ENCODE data around the gene TRIP13. TPM values are rescaled to one million over a fixed set of nuclear protein-coding genes. Genes with fewer than 3 reads are reported as not detected.
"Not testable (repeated sequence)": the region's sequence is repeated elsewhere in the genome, so short reads cannot be mapped to it uniquely, and the experiment has no call there.

Gene TRIP13
- total and polyA plus RNA-seq, 3 donors from 2014 or later: 34.3 to 71.6 (median 49.1) TPM

DNA sequence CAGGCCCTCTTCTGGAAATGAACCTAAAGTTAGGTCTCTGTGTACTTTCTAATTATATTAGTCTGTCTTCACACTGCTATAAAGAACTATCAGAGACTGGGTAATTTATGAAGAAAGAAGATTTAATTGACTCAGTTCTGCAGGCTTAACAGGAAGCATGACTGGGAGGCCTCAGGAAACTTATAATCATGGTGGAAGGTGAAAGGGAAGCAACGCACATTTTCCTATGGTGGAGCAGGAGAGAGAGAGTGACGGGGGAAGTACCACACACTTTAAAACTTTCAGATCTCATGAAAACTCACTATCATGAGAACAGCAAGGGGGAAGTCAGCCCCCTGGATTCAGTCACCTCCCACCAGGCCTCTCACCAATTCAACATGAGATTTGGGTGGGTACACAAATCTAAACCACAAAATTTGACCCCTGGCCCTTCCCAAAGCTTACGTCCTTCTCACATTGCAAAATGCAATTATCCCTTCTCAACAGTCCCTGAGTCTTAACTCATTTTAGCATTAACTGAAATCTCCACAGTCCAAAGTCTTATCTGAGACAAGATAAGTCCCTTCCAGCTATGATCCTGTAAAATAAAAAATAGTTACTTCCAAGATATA, 40.7 kb downstream of the TRIP13 start:
- no peaks in the 10 kb centered on the region for H3K36me3 ChIP-seq (ENCODE audit: low read depth, missing control alignments)
- intact Hi-C loops (cut with DNase I; ENCODE audit: low total_unique reads): no loop called here
- peak; percentile 6 for DNase-seq
- H3K9me3 ChIP-seq: no peaks in the 10 kb centered on the region
- no peak overlapping the region for H3K4me3 ChIP-seq
- TF ChIP-seq, protein P1, sequence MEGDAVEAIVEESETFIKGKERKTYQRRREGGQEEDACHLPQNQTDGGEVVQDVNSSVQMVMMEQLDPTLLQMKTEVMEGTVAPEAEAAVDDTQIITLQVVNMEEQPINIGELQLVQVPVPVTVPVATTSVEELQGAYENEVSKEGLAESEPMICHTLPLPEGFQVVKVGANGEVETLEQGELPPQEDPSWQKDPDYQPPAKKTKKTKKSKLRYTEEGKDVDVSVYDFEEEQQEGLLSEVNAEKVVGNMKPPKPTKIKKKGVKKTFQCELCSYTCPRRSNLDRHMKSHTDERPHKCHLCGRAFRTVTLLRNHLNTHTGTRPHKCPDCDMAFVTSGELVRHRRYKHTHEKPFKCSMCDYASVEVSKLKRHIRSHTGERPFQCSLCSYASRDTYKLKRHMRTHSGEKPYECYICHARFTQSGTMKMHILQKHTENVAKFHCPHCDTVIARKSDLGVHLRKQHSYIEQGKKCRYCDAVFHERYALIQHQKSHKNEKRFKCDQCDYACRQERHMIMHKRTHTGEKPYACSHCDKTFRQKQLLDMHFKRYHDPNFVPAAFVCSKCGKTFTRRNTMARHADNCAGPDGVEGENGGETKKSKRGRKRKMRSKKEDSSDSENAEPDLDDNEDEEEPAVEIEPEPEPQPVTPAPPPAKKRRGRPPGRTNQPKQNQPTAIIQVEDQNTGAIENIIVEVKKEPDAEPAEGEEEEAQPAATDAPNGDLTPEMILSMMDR (IDR thresholded peaks at IDR 0.05): no peak
- no peak for TF ChIP-seq POLR2A (IDR thresholded peaks at IDR 0.05)
- 76 to 79% methylated on average over 3 of the region's 3 CpGs for WGBS, 2 donors
- no peaks in the 10 kb centered on the region for H3K4me1 ChIP-seq
- H3K27ac ChIP-seq: no peak overlapping the region
- H3K27me3 ChIP-seq: no peaks in the 10 kb centered on the region

DNA sequence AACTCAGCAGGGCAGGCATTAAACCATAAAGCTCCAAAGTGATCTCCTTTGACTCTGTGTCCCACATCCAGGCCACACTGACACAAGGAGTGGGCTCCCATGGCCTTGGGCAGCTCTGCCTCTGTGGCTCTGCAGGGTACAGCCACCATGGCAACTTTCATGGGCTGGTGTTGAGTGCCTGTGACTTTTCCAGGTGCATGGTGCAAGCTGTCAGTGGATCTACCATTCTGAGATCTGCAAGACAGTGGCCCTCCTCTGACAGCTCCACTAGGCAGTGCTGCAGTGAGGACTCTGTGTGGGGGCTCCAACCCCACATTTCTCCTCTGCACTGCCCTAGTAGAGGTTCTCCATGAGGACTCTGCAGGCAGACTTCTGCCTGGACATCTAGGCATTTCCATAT, 41.3 kb downstream of the TRIP13 start:
- intact Hi-C loops (cut with DNase I; ENCODE audit: low total_unique reads); H3K27me3 ChIP-seq; H3K36me3 ChIP-seq (ENCODE audit: low read depth, missing control alignments); H3K4me3 ChIP-seq; H3K9me3 ChIP-seq; H3K4me1 ChIP-seq; H3K27ac ChIP-seq: not testable (repeated sequence)
- peak; percentile 3 for DNase-seq

DNA sequence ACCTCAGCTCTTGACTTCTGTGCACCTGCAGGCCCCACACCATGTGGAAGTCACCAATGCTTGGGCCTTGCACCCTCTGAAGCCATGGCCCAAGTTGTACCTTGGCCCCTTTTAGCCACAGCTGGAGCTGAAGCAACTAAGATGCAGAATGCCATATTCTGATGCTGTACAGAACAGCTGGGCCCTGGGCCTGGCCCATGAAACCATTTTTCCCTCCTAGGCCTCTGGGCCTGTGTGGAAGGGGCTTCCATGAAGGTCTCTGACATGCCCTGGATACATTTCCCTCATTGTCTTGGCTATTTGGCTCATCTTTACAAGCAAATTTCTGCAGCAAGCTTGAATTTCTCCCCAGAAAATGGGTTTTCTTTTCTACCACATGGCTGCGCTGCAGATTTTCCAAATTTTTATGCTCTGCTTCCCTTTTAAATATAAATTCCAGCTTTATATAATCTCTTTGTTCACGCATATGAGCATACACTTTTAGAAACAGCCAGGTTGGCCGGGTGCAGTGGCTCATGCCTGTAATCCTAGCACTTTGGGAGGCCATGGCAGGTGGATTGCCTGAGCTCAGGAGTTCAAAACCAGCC, 41.8 kb downstream of the TRIP13 start:
- H3K27ac ChIP-seq; H3K4me3 ChIP-seq; intact Hi-C loops (cut with DNase I; ENCODE audit: low total_unique reads); H3K36me3 ChIP-seq (ENCODE audit: low read depth, missing control alignments); H3K27me3 ChIP-seq; H3K9me3 ChIP-seq; H3K4me1 ChIP-seq: not testable (repeated sequence)
- peak; percentile 6 for DNase-seq
- WGBS, 2 donors: 99% methylated on average over 3 of the region's 3 CpGs

DNA sequence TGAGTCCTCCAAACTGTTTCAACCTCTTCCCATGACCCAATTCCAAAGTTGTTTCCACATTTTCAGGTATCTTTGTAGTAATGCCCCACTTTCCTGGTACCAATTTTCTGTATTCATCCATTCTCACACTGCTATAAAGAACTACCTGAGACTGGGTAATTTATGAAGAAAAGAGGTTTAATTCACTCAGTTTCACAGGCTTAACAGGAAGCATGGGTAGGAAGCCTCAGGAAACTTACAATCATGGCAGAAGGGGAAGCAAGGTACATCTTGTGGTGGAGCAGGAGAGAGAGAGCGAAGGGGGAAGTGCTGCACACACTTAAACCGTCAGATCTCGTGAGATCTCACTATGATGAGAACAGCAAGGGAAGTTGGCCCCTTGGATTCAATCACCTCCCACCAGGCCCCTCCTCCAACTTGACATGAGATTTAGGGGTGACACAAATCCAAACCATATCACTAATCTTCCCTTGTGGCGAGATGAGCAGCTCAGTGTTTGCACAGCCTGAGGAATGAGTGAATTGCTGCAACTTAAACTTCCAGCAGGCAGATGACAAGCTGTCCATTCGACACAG, 42.9 kb downstream of the TRIP13 start:
- H3K36me3 ChIP-seq (ENCODE audit: low read depth, missing control alignments): no peaks in the 10 kb centered on the region
- DNase-seq: peak; percentile 9
- H3K27ac ChIP-seq: no peak overlapping the region
- H3K4me1 ChIP-seq: no peaks in the 10 kb centered on the region
- no peaks in the 10 kb centered on the region for H3K9me3 ChIP-seq
- 87 to 90% methylated on average over 5 of the region's 5 CpGs for WGBS, 2 donors
- intact Hi-C loops (cut with DNase I; ENCODE audit: low total_unique reads): no loop called here
- H3K4me3 ChIP-seq: no peak overlapping the region
- H3K27me3 ChIP-seq: no peaks in the 10 kb centered on the region
- no peak for TF ChIP-seq POLR2A (IDR thresholded peaks at IDR 0.05)
- TF ChIP-seq, protein P1 (IDR thresholded peaks at IDR 0.05): no peak

DNA sequence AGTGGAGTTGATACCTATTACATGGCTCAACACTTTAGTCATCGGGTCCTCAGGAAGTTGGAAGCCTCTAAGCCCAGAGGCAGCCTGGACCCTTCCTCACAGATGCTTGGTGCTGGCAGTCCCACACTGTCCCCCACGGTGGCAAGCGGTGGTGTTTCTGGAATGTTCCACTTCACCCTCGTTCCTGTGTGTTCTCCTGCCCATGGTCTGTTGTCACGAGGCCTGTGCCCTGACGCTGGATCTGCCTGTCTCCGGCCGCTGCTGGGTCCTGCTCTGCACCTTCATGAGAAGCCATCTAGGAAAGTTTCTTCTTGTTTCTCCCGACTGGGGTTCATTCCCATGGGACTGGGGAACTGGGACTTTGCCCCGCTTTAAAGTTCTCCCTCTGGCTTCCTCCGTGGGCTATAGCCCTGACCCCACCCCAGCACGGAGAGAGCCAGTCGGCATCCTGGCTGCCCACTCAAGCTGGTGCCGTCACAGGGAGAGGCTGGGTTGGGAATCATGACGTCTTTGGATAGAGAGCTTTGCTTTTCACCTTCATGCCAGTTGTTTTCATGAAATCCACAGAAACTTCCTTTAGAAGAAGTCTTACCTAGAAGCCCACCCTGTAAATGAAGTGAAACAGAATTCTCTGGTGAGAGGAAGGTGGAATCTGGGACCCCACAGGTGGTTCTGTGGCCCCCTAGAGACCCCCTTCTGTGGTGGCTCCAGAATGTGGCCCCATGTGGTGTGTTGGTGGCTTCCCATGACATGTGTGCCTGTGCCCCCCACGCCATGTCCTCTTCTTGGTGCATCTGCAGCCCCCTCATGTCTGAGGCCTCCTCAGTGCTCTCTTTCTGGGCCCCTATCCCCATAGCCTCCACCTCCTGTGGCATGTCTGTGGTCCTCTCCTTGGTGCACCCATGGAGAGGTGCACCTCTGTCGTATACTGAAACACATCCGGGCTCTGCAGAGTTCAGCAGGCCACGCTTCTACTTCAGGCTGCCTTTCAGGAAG, 43.8 kb downstream of the TRIP13 start:
- Histone ChIP-seq H3K4me1 (no peaks in the 10 kb centered on the region), H3K27me3 (no peaks in the 10 kb centered on the region), H3K4me3 (no peak overlapping the region), H3K27ac (no peak overlapping the region), H3K36me3 (ENCODE audit: low read depth, missing control alignments) (no peaks in the 10 kb centered on the region), H3K9me3 (no peaks in the 10 kb centered on the region)
- DNase-seq: peak; percentile 11
- no peak for TF ChIP-seq POLR2A (IDR thresholded peaks at IDR 0.05)
- TF ChIP-seq, protein P1 (IDR thresholded peaks at IDR 0.05): no peak
- intact Hi-C loops (cut with DNase I; ENCODE audit: low total_unique reads): no loop called here
- 89 to 93% methylated on average over 18 to 19 of the region's 19 CpGs for WGBS, 2 donors

Measured in testis (tissue), 3 donors.